ENCODE data around the gene TMEM101. TPM values are rescaled to one million over a fixed set of nuclear protein-coding genes. Genes with fewer than 3 reads are reported as not detected.

Gene TMEM101
- total RNA-seq = 83.3 and 104 TPM in 2 replicates

GRCh38 chr17:44014437-44015172, at the start of gene TMEM101:
TMEM101 (minus strand) TSS chr17:44014963; CDS start chr17:44014952, 11 bp downstream.

GRCh38 chr17:44004077-44004760, 10.5 kb downstream of the TMEM101 start, which contains the start of gene NAGS:
NAGS (plus strand) TSS chr17:44004622; CDS start chr17:44004664, 42 bp downstream.

Other genes with a start within 250 kb of the TMEM101 start
- 33.8 and 49.7 TPM in 2 replicates for gene DUSP3, start 236.0 kb downstream of the TMEM101 start, total RNA-seq
- gene CFAP97D1, start 234.5 kb downstream of the TMEM101 start, total RNA-seq = not detected in 2 replicates
- gene MPP3, start 181.8 kb downstream of the TMEM101 start, total RNA-seq = 5.5 and 6.8 TPM in 2 replicates
- gene CD300LG, start 167.8 kb downstream of the TMEM101 start, total RNA-seq = not detected in 2 replicates
- 0.97 and 1.7 TPM in 2 replicates for gene MPP2, start 107.4 kb downstream of the TMEM101 start, total RNA-seq
- not detected in 2 replicates for gene PPY, start 72.5 kb downstream of the TMEM101 start, total RNA-seq
- not detected in 2 replicates for gene PYY, start 61.0 kb downstream of the TMEM101 start, total RNA-seq
- gene NAGS, start 10.3 kb downstream of the TMEM101 start, total RNA-seq = 3.2 and 13.4 TPM in 2 replicates
- 33.0 and 35.4 TPM in 2 replicates for gene LSM12, start 51.7 kb upstream of the TMEM101 start, total RNA-seq
- 18.2 and 20.5 TPM in 2 replicates for gene G6PC3, start 55.8 kb upstream of the TMEM101 start, total RNA-seq
- gene HDAC5, start 108.7 kb upstream of the TMEM101 start, total RNA-seq = 18.5 and 20.7 TPM in 2 replicates
- 1.6 and 1.7 TPM in 2 replicates for gene HROB, start 127.0 kb upstream of the TMEM101 start, total RNA-seq
- gene ASB16, start 155.7 kb upstream of the TMEM101 start, total RNA-seq = not detected in 2 replicates
- gene TMUB2, start 172.0 kb upstream of the TMEM101 start, total RNA-seq = 19.5 and 21.1 TPM in 2 replicates
- gene ATXN7L3, start 184.9 kb upstream of the TMEM101 start, total RNA-seq = 38.3 and 49.5 TPM in 2 replicates
- 35.1 and 45.3 TPM in 2 replicates for gene UBTF, start 204.7 kb upstream of the TMEM101 start, total RNA-seq